Cardiac fibroblast (primary cell): ENCODE measurements around the gene MAGI2.
"Not testable (repeated sequence)": the region's sequence is repeated elsewhere in the genome, so short reads cannot be mapped to it uniquely, and the experiment has no call there.

ENCODE experiments used
- DNase-seq, 2 donors: peaks; one replicate each; pipeline versions ENCODE4 v3.0.0 to v3.0.0-alpha.2; 2010; ENCODE audit warnings: low read depth in 2 of 2
- H3K4me3 ChIP-seq, 2 donors: replicated peaks in 1 of 2; 1 replicate in 1 of 2; 2 replicates in 1 of 2; pipeline ENCODE4 v1.5.1; 2011; ENCODE audit warnings: low read depth in 2 of 2, low read length in 2 of 2, mild to moderate bottlenecking in 2 of 2, moderate library complexity in 1 of 2
- TF ChIP-seq, protein P1 (sequence below): IDR thresholded peaks from one replicate; pipeline ENCODE4 v1.5.1; 2011; ENCODE audit warnings: low read depth, mild to moderate bottlenecking, low read length, inconsistent platforms

Gene MAGI2

DNA sequence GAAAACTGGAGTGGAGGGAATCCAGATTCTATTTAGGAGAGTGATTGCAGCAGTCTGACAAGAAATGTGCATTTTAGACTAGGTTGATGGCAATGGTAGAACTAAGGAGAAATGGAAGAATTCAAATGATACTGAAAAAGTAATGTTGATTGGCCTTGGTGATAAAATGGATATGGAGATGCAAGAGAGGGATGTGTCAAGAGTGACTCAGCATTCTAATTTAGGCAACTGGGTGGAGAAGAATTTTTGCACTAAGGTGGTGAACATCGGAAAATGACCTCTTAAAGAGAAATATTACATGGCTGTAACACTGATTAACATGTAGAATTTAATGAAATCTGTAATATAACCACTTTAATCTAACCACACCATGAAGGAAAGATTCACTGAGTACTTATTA is 848.3 kb downstream of the MAGI2 start:
- TF ChIP-seq, protein P1, sequence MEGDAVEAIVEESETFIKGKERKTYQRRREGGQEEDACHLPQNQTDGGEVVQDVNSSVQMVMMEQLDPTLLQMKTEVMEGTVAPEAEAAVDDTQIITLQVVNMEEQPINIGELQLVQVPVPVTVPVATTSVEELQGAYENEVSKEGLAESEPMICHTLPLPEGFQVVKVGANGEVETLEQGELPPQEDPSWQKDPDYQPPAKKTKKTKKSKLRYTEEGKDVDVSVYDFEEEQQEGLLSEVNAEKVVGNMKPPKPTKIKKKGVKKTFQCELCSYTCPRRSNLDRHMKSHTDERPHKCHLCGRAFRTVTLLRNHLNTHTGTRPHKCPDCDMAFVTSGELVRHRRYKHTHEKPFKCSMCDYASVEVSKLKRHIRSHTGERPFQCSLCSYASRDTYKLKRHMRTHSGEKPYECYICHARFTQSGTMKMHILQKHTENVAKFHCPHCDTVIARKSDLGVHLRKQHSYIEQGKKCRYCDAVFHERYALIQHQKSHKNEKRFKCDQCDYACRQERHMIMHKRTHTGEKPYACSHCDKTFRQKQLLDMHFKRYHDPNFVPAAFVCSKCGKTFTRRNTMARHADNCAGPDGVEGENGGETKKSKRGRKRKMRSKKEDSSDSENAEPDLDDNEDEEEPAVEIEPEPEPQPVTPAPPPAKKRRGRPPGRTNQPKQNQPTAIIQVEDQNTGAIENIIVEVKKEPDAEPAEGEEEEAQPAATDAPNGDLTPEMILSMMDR: no peak
- DNase-seq: peak in 1 of 2 donors; percentile 33
- no peak overlapping the region for H3K4me3 ChIP-seq

GRCh38 chr7:78601728-78602127 is 851.7 kb downstream of the MAGI2 start:
- no peak overlapping the region for H3K4me3 ChIP-seq
- DNase-seq: no peak
- TF ChIP-seq, protein P1: no peak

DNA sequence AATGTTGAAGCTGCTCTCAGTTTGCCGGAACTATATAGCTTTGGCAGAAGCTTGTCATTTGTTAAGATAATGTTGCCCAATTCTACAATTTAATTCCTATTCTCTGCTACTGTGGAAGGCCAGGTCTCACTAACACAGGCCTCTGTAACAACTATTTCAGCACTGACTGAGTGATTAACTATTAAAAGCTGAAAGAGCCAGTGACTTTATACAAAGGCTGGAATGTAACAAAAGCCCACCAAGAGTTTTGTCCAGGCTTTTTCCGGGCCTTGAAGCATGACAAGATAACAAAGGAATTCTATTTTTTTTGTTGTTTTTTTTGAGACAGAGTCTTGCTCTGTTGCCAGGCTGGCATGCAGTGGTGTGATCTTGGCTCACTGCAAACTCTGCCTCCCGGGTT is 859.3 kb downstream of the MAGI2 start:
- DNase-seq: peak in 1 of 2 donors; percentile 11
- H3K4me3 ChIP-seq: no peak overlapping the region
- TF ChIP-seq, protein P1: no peak

GRCh38 chr7:78588393-78588792 is 865.1 kb downstream of the MAGI2 start:
- TF ChIP-seq, protein P1: no peak
- no peak for DNase-seq
- H3K4me3 ChIP-seq: no peak overlapping the region

GRCh38 chr7:78587443-78588044 is 865.9 kb downstream of the MAGI2 start:
- DNase-seq: peak; percentile 22 to 37
- TF ChIP-seq, protein P1: peak; percentile 18
- H3K4me3 ChIP-seq: no peak overlapping the region

- TF ChIP-seq, protein P1: no peak
- no peak overlapping the region for H3K4me3 ChIP-seq
- DNase-seq: peak in 1 of 2 donors; percentile 8
Observed at GRCh38 chr7:78585980-78586379, 867.5 kb downstream of the MAGI2 start.

- DNase-seq: no peak
- H3K4me3 ChIP-seq: no peak overlapping the region
- TF ChIP-seq, protein P1: no peak
Observed at GRCh38 chr7:78578686-78579085, 874.8 kb downstream of the MAGI2 start.

- H3K4me3 ChIP-seq, DNase-seq: not testable (repeated sequence)
Observed at GRCh38 chr7:78577174-78577952, 876.1 kb downstream of the MAGI2 start.
